Measurements from ENCODE around the gene DUSP15. TPM values are rescaled to one million over a fixed set of nuclear protein-coding genes. Genes with fewer than 3 reads are reported as not detected.
A peak's percentile ranks its signal among the peaks of the same experiment; 100 is the strongest.

DUSP15 gene
- total and polyA plus RNA-seq, 9 of the 15 experiments (the other 6 are each of a cell fraction or from before 2014, with no cell fraction given), result 0.34 TPM; not detected in 8

DNA sequence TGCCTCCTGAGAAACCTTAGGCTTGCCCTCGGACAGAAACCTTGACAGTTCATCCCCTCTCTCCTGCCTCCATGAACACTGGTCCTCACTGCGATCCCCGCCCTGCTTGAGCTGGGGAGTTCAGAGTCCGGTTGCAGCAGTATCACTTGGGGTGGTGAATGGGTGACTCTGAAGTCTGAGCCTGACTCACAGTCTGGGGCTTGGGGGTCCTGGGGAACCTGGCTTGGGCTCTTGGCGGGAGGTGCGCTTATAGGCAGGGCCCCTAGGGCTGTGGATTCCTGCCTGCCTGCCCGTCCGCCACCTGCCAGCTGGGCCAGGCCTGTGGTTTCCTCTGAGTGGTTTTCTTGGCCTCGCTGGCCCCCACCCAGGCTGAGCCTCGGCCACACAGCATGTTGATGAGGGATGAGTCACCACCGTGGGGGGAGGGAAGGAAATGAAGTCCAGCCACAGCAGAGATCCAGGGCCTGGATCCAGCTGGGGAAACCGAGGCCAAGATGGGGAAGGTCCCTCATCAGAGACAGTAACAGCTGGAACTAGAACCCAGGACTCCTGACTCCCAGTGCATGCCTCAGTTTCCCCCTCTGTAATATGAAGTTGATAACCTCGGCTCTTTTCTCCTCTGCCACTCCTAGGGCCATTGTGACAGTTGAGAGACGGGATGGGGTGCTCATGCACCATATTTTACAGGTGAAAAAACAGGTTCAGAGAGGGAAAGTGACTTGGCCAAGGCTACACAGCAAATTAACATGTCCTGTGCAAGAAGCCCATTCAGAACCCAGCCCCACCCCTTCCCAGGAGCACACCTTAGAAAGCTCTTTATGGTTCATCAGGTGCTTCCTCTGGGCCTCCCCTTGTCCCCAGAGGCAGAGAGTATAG, 34.1 kb downstream of the DUSP15 start (continued):
- TF ChIP-seq ERF (CRISPR knock-in tag; IDR thresholded peaks at IDR 0.05) (no peak), ZNF668 (CRISPR knock-in tag; IDR thresholded peaks at IDR 0.05) (no peak), NFXL1 (CRISPR knock-in tag; IDR thresholded peaks at IDR 0.05) (no peak), ELF2 (CRISPR knock-in tag; IDR thresholded peaks at IDR 0.05) (no peak), MAZ (CRISPR knock-in tag; conservative IDR thresholded peaks at IDR 0.05 in 1 of 2, IDR thresholded peaks at IDR 0.05 in 1 of 2) (peak; percentile 84 to 96), TRIM28 (IDR thresholded peaks at IDR 0.05) (no peak), NEUROD1 (IDR thresholded peaks at IDR 0.05; ENCODE audit: borderline replicate concordance, low read depth, low read length, partially characterized antibody) (peak; percentile 76), ZNF24 (IDR thresholded peaks at IDR 0.05) (peak; percentile 37; the same call in 1 of the 2 replicates), ZKSCAN1 (IDR thresholded peaks at IDR 0.05; ENCODE audit: low read depth, low read length) (peak; percentile 37; the same call in 1 of the 2 replicates), DMBX1 (CRISPR knock-in tag; IDR thresholded peaks at IDR 0.05; ENCODE audit: borderline replicate concordance) (peak; percentile 52; the same call in 1 of the 2 replicates), KLF6 (CRISPR knock-in tag; IDR thresholded peaks at IDR 0.05; ENCODE audit: borderline replicate concordance) (no peak), NRF1 (conservative IDR thresholded peaks at IDR 0.05 in 1 of 2, IDR thresholded peaks at IDR 0.05 in 1 of 2) (no peak; a peak in 1 of 4 replicates), SMAD4 (CRISPR knock-in tag; conservative IDR thresholded peaks at IDR 0.05) (0 out of 2 replicates have a peak, but pooled peaks have one; percentile 46), ZNF444 (CRISPR knock-in tag; IDR thresholded peaks at IDR 0.05) (0 out of 2 replicates have a peak, but pooled peaks have one; percentile 41), KDM1A (IDR thresholded peaks at IDR 0.05) (peak; percentile 35 to 62; a peak in 2 of 4 replicates), RUNX1 (IDR thresholded peaks at IDR 0.05; ENCODE audit: low read depth) (0 out of 2 replicates have a peak, but pooled peaks have one; percentile 72), ZC3H4 (CRISPR knock-in tag; IDR thresholded peaks at IDR 0.05; ENCODE audit: borderline replicate concordance) (no peak), CCAR2 (IDR thresholded peaks at IDR 0.05; ENCODE audit: low read depth, low read length) (no peak), ZBTB1 (CRISPR knock-in tag; IDR thresholded peaks at IDR 0.05; ENCODE audit: borderline replicate concordance, low read depth) (peak; percentile 87), TARDBP (IDR thresholded peaks at IDR 0.05) (0 out of 2 replicates have a peak, but pooled peaks have one; percentile 52), SMARCE1 (IDR thresholded peaks at IDR 0.05) (peak; percentile 93)
- TF ChIP-seq, protein P1, sequence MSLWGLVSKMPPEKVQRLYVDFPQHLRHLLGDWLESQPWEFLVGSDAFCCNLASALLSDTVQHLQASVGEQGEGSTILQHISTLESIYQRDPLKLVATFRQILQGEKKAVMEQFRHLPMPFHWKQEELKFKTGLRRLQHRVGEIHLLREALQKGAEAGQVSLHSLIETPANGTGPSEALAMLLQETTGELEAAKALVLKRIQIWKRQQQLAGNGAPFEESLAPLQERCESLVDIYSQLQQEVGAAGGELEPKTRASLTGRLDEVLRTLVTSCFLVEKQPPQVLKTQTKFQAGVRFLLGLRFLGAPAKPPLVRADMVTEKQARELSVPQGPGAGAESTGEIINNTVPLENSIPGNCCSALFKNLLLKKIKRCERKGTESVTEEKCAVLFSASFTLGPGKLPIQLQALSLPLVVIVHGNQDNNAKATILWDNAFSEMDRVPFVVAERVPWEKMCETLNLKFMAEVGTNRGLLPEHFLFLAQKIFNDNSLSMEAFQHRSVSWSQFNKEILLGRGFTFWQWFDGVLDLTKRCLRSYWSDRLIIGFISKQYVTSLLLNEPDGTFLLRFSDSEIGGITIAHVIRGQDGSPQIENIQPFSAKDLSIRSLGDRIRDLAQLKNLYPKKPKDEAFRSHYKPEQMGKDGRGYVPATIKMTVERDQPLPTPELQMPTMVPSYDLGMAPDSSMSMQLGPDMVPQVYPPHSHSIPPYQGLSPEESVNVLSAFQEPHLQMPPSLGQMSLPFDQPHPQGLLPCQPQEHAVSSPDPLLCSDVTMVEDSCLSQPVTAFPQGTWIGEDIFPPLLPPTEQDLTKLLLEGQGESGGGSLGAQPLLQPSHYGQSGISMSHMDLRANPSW (CRISPR knock-in tag; IDR thresholded peaks at IDR 0.05), result no peak
- TF ChIP-seq, protein P2, sequence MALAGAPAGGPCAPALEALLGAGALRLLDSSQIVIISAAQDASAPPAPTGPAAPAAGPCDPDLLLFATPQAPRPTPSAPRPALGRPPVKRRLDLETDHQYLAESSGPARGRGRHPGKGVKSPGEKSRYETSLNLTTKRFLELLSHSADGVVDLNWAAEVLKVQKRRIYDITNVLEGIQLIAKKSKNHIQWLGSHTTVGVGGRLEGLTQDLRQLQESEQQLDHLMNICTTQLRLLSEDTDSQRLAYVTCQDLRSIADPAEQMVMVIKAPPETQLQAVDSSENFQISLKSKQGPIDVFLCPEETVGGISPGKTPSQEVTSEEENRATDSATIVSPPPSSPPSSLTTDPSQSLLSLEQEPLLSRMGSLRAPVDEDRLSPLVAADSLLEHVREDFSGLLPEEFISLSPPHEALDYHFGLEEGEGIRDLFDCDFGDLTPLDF (CRISPR knock-in tag; IDR thresholded peaks at IDR 0.05), result 0 out of 2 replicates have a peak, but pooled peaks have one; percentile 36
- TF ChIP-seq, protein P3, sequence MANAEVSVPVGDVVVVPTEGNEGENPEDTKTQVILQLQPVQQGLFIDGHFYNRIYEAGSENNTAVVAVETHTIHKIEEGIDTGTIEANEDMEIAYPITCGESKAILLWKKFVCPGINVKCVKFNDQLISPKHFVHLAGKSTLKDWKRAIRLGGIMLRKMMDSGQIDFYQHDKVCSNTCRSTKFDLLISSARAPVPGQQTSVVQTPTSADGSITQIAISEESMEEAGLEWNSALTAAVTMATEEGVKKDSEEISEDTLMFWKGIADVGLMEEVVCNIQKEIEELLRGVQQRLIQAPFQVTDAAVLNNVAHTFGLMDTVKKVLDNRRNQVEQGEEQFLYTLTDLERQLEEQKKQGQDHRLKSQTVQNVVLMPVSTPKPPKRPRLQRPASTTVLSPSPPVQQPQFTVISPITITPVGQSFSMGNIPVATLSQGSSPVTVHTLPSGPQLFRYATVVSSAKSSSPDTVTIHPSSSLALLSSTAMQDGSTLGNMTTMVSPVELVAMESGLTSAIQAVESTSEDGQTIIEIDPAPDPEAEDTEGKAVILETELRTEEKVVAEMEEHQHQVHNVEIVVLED (CRISPR knock-in tag; IDR thresholded peaks at IDR 0.05), result no peak
